Keratinocyte (primary cell): ENCODE results near the gene TMEM217.

Source experiments
- EZH2 ChIP-seq: IDR thresholded peaks from one replicate; pipeline ENCODE4 v1.6.1; 2012; ENCODE audit warnings: inconsistent platforms, mild to moderate bottlenecking, low read length, moderate library complexity
- TF ChIP-seq, protein P1 (sequence below), 3 experiments: IDR thresholded peaks in 1 of 3; conservative IDR thresholded peaks in 1 of 3; optimal IDR thresholded peaks in 1 of 3; 2 replicates in 2 of 3; 3 replicates in 1 of 3; pipeline versions ENCODE3 to v1.5.1; 2011; ENCODE audit warnings: low read length in 3 of 3, mild to moderate bottlenecking in 3 of 3, moderate library complexity in 2 of 3, control low read depth in 1 of 3, inconsistent platforms in 1 of 3; ENCODE audit not compliant: insufficient read depth in 2 of 3; ENCODE audit errors: extremely low read depth in 1 of 3

DNA sequence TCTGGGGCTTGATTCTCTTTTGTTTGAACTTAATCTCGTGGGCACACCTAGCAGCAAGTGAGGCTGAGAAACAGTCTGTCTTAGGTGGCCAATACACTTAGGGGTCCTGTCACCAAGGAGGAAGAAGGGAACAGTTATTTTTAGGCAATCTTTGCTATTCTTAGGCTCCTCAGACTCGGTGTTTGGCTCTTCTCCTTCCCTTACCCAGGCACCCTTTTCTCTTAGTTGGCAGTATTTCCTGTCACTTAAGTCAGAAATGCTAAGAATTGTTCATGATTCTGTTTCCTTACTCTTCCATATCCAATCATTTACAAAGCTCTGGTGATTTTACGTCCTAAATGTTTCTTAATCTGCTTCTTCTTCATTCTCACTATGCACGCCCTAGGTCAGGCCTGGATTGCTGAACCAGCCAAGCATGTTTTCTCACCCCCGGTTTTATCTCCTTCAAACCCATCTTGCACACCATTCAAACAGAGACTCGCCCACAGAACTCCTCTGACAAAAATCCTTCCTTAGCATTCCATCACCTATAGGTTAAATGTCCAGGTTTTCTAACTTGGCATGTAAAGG is 45.2 kb upstream of the TMEM217 start:
- TF ChIP-seq, protein P1, sequence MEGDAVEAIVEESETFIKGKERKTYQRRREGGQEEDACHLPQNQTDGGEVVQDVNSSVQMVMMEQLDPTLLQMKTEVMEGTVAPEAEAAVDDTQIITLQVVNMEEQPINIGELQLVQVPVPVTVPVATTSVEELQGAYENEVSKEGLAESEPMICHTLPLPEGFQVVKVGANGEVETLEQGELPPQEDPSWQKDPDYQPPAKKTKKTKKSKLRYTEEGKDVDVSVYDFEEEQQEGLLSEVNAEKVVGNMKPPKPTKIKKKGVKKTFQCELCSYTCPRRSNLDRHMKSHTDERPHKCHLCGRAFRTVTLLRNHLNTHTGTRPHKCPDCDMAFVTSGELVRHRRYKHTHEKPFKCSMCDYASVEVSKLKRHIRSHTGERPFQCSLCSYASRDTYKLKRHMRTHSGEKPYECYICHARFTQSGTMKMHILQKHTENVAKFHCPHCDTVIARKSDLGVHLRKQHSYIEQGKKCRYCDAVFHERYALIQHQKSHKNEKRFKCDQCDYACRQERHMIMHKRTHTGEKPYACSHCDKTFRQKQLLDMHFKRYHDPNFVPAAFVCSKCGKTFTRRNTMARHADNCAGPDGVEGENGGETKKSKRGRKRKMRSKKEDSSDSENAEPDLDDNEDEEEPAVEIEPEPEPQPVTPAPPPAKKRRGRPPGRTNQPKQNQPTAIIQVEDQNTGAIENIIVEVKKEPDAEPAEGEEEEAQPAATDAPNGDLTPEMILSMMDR (optimal IDR thresholded peaks at IDR 0.05 in 1 of 3, IDR thresholded peaks at IDR 0.05 in 1 of 3, conservative IDR thresholded peaks at IDR 0.05 in 1 of 3; ENCODE audit: extremely low read depth in 1 of 3, insufficient read depth in 2 of 3, low read length in 3 of 3), result no peak
- no peak for TF ChIP-seq EZH2
